Sigmoid colon (tissue), 4 donors: Measurements from ENCODE around the gene DIP2C.

Experiments used
- POLR2A ChIP-seq, 2 donors: fragments of 450-650 bp; IDR thresholded peaks; one replicate each; pipeline ENCODE4 v1.6.1; 2016; ENCODE audit warnings: antibody characterized with exemption in 2 of 2, mild to moderate bottlenecking in 2 of 2, moderate library complexity in 2 of 2
- POLR2AphosphoS5 ChIP-seq, 4 donors: sonication (generic); formaldehyde crosslinking; IDR thresholded peaks; one replicate each; pipeline ENCODE4 v1.6.1; 2017; ENCODE audit warnings: antibody characterized with exemption in 4 of 4
- TF ChIP-seq, protein P1 (sequence below), 4 experiments: fragments of 450-650 bp in 3 of 4; fragments of 200-600 bp in 1 of 4; IDR thresholded peaks; one replicate each; pipeline ENCODE4 v1.5.1; 2016 to 2019; ENCODE audit warnings: antibody characterized with exemption in 4 of 4, mild to moderate bottlenecking in 3 of 4, moderate library complexity in 2 of 4

DNA sequence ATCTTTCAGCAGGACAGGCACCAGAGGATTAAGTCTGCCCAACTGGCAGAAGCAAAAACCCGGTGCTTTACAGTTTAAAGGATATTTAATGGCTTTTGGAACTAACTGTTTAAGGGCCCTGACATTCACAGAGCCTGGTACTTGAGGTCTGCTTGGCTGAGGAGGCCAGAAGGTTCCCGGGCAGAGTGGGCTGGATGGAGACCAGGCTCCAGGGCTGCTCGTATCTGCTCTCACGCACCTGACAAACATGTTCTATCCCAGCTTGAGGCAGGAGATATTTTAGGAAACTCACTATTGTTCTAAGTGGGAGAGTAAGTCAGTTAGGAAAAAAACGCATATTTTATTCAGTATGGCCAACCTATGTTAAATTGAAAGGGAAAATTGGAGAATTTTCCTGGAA is 410.8 kb downstream of the DIP2C start:
- TF ChIP-seq, protein P1, sequence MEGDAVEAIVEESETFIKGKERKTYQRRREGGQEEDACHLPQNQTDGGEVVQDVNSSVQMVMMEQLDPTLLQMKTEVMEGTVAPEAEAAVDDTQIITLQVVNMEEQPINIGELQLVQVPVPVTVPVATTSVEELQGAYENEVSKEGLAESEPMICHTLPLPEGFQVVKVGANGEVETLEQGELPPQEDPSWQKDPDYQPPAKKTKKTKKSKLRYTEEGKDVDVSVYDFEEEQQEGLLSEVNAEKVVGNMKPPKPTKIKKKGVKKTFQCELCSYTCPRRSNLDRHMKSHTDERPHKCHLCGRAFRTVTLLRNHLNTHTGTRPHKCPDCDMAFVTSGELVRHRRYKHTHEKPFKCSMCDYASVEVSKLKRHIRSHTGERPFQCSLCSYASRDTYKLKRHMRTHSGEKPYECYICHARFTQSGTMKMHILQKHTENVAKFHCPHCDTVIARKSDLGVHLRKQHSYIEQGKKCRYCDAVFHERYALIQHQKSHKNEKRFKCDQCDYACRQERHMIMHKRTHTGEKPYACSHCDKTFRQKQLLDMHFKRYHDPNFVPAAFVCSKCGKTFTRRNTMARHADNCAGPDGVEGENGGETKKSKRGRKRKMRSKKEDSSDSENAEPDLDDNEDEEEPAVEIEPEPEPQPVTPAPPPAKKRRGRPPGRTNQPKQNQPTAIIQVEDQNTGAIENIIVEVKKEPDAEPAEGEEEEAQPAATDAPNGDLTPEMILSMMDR (IDR thresholded peaks at IDR 0.05), result no peak
- TF ChIP-seq POLR2AphosphoS5 (IDR thresholded peaks at IDR 0.05) (no peak), POLR2A (IDR thresholded peaks at IDR 0.05) (no peak)
